GM18861 (cell line): ENCODE measurements around the gene DCDC2.
"Not testable (repeated sequence)": the region's sequence is repeated elsewhere in the genome, so short reads cannot be mapped to it uniquely, and the experiment has no call there.

Experiments
- ATAC-seq: cut with Tn5 transposase; IDR thresholded peaks from one replicate; pipeline ENCODE4 v1.9.1; 2021; ENCODE audit not compliant: unreplicated experiment

DCDC2 gene

DNA sequence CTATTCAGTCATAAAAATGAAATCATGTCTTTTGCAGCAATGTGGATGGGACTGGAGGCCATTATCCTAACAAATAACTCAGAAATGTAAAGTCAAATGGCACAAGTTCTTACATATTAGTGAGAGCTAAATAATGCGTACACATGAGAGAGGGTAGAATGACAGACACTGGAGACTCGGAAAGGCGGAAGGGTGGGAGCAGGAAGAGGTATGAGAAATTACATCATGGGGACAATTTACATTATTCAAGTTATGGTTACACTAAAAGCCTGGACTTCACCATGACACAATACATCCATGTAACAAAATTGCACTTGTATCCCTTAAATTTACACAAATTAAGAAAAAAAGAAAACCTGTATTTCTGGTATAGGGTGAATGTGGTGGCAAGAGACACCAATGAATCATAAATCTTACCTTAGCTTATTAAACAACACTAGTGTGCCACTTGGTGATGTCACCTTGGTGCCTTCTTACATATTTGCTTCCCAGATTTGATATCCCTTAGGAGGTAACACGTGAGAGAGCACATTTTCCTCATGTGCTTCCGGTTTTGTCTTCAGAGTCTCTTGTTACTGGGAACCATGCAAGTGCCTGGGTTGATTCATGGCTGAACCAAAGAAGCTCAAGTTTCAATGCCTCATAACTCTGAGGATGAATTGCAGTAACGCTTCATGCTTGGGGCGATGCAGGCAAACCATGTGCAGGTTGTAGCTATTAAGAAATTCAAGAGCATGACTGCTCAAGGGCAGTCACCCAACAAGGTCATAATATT is 84.6 kb downstream of the DCDC2 start:
- no peak for ATAC-seq

GRCh38 chr6:24272553-24272952 is 85.3 kb downstream of the DCDC2 start:
- no peak for ATAC-seq

GRCh38 chr6:24272148-24272547 is 85.7 kb downstream of the DCDC2 start:
- ATAC-seq, result no peak

GRCh38 chr6:24270011-24270410 is 87.8 kb downstream of the DCDC2 start:
- ATAC-seq, result no peak

DNA sequence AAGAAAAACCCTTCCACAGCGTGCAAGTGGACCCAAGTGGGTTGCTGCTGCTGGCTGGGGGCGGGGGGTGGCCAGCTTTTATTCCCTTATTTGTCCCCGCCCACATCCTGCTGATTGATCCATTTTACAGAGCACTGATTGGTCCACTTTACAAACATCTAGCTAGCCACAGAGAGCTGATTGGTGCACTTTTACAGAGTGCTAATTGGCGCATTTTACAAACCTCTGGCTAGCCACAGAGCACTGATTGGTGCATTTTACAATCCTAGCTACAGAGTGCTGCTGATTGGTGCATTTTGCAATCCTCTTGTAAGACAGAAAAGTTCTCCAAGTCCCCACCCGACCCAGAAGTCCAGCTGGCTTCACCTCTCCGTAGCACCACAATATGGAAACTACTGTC is 99.6 kb downstream of the DCDC2 start:
- not testable (repeated sequence) for ATAC-seq

GRCh38 chr6:24257282-24257681 is 100.6 kb downstream of the DCDC2 start:
- ATAC-seq, result no peak

GRCh38 chr6:24255676-24256075 is 102.2 kb downstream of the DCDC2 start:
- ATAC-seq, result peak; percentile 90

GRCh38 chr6:24253360-24253759 is 104.5 kb downstream of the DCDC2 start:
- ATAC-seq, result no peak

- ATAC-seq, result no peak
Measured at GRCh38 chr6:24252280-24252679, 105.6 kb downstream of the DCDC2 start.

- ATAC-seq, result no peak
Measured at GRCh38 chr6:24251339-24251738, 106.5 kb downstream of the DCDC2 start.

DNA sequence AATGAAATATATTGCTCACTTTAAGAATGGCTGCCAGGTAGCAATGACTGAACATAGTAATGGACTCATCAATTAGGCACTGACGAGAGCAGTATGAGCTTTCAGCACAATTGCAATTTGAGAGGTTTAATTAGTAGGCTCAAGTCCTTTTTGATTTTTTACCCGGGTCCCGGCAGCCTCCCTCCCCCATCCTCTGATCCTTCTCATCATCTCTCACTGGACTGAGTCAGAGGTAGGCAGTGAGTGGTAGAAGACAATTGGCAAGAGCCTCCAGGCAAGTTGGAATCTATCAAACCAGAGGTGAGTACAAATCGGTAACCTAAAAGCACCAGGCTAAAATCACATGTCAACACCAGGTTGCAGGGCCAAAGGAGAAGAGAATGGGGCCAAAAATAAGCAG is 107.9 kb downstream of the DCDC2 start:
- ATAC-seq, result no peak

GRCh38 chr6:24245275-24245674 is 112.6 kb downstream of the DCDC2 start:
- ATAC-seq, result no peak

DNA sequence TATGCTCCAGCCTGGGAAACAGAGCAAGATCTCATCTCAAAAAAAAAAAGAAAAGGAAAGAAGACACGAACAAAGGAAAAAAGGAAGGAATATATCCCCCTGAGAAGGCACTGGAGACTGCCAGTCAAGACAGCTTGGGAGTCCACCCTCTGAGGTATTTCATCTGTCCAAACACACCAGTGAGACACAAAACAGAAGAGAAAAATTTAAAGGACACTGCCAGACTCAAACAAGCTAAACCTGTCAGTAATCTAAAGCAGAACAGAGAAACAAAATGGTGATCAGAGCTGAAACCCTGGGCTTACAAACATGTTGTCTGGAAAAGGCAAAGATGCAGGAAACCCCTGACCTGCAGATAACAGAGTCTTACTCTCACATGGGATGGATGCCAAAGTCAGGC is 114.9 kb downstream of the DCDC2 start:
- ATAC-seq, result no peak

DNA sequence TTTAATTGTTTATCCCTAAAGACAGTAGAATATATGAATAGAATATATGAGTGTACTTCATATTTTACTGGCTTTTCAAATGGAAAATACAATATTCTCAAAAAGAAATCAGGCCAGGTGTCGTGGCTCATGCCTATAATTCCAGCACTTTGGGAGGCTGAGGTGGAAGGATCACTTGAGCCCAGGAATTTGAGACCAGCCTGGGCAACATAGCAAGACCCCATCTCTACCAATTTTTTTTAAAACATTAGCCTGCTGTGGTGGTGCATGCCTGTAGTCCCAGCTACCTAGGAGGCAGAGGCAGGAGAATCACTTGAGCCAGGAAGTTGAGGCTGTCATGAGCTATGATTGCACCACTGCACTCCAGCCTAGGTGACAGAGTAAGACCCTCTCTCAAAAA is 116.1 kb downstream of the DCDC2 start:
- not testable (repeated sequence) for ATAC-seq

GRCh38 chr6:24240943-24241342 is 116.9 kb downstream of the DCDC2 start:
- ATAC-seq, result no peak

- no peak for ATAC-seq
Measured at GRCh38 chr6:24240380-24240928, 117.4 kb downstream of the DCDC2 start.

GRCh38 chr6:24238700-24239099 is 119.2 kb downstream of the DCDC2 start:
- no peak for ATAC-seq

DNA sequence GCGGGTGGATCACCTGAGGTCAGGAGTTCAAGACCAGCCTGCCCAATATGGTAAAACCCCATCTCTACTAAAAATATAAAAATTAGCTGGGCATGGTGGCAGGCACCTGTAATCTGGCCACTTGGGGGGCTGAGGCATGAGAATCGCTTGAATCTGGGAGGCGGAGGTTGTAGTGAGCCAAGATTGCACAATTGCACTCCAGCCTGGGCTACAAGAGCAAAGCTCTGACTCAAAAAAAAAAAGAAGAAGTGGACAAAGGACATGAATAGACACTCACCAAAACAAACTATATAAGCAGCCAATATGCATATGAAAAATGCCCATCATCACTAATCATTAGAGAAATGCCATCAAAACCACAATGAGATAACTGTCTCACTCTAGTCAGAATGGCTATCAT is 121.1 kb downstream of the DCDC2 start:
- ATAC-seq, result not testable (repeated sequence)

DNA sequence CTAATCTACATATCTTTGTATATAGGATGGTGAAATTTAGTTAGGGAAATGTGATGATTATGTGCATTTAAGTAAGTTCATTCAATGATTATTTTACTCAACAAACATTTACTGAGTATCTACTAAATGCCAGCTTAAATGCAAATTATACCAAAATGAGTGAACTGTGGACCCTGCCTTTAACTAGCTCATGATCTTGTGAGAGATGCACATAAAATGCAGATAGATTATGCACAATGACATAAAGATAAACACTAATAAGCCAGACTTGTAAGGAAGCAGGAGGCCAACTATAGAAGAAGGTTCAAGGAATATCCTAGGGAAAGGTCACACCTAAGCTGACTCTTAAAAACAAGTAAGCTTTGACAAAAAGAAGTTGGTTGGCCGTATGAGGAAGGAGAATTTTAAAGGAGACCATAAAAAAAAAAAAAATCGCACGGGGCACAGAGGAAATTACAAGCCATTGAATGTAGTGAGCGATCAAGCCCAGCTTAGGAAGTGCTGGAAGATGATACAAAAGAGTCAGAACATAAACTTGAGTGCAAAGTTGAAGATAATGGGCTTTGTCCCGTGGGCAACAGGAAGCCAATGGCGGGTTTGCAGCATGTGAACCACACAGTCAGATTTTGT is 123.9 kb downstream of the DCDC2 start:
- ATAC-seq, result no peak

- no peak for ATAC-seq
Measured at GRCh38 chr6:24231438-24231977, 126.4 kb downstream of the DCDC2 start.

- no peak for ATAC-seq
Measured at GRCh38 chr6:24229696-24230405, 128.0 kb downstream of the DCDC2 start.
